ENCODE results near the gene ORAI2.

The ORAI2 gene

DNA sequence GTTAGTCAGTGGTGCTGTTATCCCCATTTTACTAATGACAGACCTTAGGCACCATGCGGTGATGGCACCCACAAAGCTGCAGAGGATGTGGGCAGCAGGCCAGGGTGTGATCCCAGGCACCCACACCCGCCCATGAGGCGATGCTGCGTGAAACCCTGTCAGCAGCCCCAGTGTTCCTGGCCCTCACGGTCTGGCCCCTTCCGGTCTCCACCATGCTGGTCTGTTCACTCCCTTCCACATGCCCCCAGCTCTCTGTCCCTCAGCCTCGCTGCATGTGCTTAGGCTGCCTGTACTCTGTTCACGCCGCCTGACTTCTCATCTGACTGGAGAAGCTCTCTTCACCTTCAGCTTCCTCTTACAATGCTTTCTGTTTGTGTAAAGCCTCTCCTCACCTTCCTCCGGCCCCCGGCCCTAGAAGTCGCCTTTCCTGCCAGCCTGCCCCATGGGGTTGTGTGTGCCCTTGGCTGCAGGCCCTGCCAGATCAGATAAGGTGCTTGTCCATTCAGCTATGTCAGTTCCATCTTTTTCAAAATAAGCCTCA lies 17.6 kb upstream of the ORAI2 start:
- DNase-seq, result no peak

DNA sequence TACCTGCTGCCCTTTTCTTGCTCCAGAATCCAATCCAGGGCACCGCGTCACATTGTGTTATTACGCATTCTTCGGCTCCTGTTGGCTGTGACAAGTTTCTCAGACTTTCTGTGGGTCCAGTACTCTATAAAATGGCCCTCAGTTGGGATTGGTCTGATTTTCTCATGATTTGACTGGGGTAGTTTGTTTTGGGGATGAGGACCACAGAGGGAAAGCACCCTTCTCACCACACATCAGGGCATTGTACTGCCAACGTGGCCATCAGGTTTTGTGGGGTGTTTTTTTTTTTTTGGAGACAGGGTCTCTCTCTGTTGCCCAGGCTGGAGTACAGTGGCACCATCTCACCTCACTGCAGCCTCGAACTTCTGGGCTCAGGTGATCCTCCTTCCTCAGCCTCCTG lies 17.0 kb upstream of the ORAI2 start:
- no peak for DNase-seq

DNA sequence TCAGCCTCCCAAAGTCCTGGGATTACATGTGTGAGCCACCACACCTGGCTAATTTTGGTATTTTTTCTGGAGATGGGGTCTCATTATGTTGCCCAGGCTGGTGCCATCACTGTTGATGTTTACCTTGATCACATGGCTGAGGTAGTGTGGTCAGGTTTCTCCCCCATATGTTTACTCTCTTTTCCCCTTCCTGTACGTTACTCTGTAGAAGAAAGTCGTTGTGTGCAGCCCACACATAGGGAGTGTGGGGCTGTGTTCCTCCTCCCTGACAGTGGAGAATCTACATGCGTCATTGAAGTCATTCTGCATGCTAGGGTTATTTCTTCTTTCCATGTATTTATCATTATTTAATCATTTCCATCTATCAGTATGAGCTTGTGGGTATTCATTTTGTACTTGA lies 16.3 kb upstream of the ORAI2 start:
- DNase-seq, result no peak

DNA sequence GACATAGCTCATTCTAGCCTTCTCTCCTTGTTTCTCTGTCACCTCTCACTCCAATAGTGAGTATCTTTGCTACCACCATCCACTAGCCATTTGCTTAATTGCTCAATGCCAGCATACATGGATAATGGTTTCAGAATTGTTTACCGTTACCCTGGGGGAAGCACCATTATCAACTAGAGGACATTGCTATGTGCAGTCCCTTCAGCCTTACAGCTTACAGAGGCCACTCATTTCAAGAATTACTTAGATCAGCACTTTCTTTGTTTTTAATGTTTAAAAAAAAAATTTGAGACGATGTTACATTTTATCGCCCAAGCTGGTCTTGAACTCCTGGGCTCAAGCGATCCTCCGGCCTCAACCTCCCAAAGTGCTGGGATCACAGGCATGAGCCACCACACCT lies 14.8 kb upstream of the ORAI2 start:
- no peak for DNase-seq

DNA sequence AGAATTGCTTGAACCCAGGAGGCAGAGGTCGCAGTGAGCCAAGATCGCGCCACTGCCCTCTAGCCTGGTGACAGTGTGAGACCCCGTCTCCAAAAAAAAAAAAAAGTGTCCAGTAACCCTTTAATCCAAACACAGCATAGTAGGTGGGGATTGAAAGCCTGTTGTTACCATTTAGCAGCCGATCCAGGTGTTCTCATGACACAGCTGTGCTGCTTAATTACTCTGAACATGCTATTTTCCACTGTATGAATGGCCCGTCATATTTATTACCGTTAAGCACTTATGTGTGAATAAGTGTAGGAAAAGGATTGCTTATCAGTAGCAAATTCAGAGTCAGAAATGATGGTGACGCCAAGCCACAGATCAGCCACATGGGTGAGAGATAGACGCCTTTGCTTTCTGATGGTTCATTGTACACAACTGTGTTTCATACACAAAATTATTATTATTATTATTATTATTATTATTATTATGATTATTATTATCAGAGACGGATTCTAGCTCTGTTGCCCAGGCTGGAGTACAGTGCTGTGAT lies 11.6 kb upstream of the ORAI2 start:
- no peak for DNase-seq

DNA sequence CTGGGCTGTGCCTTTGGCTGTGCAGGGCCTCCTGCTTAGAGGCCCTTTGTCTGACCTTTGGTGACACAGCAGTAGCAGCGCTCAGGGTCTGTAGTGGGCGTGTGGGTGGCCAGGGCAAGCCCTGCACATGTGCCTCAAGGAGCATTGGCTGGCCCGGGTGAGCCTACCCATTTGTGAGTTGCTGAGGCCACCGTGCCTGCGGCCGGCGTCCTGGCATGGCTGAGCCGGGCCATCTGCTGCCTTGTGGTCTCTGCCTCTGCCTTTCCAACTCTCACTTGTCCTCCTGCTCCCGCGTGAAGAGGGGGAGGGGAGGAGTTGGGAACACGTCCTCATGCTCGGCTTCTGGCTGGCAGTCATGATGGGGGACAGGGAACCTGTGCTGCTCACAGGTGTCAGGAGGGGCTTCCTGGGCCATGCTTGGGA lies 9.2 kb upstream of the ORAI2 start:
- DNase-seq, result no peak

DNA sequence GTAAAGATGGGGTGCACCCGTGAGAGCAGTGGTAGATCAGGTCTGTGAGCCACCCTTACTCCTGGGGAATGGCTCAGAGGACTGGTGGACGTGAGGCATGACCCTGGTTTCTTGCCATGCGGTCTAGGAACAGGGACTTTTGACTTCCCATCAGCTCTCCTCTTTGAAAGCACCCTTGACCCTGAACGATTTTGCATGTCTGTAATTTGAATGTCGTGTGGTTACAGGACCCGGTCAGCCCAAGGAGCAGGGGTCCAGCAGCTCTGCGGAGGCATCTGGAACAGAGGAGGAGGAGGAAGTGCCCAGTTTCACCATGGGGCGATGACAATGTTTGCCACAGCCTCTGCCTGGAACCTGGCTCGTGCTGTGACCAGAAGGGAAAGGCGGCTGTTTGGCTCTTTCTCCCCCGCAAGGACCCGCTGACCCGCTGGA lies 8.6 kb upstream of the ORAI2 start:
- DNase-seq, result no peak

DNA sequence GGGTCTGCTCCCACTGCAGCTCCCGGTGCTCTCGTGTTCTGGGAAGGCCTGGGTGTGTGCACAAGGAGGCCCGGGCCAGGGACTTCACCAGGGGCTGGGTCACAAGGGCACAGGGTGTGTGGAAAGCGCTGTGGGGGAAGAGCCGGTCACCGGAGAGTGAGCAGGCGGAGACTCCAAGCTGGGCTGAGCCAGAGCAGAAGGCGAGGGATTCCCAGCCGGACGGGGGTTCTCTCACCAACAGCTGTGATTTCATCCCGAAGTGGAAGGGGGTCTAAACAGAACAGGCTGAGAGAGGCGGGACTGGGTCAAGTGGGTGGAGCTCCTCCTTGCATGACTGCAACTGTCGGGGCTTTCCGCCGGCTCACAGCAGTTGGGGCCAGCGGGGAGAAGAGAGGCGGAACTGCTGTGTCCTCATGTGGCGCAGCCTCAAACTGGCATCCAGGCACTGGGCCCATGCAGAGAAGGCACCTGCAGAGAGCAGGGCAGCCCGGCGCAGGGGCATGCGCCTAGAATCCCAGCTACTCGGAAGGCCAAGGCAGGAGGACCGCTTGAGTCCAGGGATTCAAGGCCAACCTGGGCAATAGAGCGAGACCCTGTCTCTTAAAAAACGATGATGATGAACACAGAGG lies 7.6 kb upstream of the ORAI2 start:
- DNase-seq, result no peak

DNA sequence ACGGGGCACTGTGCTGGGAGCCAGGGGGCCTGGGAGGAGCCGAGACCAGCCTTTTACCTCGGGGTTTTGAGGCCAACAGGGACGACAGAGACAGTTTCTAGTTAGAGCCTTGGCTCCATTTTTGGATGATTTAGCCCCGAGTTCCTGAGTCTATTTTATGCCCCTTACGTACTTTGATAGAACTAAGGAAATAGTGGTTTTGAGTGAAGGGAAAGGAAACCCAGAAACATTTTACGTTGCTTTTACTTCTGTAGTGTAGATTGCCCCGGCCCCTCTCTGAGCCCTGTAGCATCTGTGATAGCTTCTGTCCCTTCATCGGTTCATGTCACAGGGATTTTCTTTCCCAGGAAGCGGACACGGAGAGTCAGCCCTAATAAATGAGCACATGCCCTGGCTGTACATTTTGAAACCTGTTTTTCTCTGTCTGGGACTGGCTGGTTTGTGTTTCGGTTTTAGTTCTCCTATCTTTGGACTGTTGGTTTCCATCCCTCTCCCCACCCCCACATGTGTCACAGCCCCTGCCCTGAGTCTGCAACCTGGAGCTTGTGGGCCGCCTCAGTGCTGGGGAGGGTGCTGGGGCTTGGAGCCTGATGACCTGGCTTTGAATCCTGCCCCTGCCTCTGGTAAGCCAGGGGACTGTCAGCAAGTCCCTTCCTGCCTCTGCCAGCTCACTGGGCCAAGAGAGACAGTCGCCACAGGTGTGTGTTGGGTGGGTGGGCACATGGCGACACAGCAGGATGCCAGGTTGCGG lies 6.9 kb upstream of the ORAI2 start:
- DNase-seq, result no peak

DNA sequence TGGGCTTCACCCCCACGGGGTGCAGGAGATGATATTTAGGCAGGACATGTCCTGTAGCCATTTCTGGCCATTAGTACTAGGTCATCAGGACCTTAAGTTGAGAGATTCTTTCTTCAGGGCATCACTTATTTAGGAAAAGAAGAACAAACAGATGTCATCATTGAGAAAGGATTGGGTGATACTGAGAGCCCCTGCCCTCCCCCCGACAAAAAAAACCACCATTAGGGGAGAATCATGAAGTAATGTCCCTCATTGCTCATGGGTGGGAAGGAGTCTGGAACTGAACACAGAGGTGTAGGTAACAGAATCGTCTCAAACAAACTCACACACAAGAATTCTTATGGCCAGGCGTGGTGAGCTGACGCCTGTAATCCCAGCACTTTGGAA lies 6.4 kb upstream of the ORAI2 start:
- DNase-seq, result no peak

DNA sequence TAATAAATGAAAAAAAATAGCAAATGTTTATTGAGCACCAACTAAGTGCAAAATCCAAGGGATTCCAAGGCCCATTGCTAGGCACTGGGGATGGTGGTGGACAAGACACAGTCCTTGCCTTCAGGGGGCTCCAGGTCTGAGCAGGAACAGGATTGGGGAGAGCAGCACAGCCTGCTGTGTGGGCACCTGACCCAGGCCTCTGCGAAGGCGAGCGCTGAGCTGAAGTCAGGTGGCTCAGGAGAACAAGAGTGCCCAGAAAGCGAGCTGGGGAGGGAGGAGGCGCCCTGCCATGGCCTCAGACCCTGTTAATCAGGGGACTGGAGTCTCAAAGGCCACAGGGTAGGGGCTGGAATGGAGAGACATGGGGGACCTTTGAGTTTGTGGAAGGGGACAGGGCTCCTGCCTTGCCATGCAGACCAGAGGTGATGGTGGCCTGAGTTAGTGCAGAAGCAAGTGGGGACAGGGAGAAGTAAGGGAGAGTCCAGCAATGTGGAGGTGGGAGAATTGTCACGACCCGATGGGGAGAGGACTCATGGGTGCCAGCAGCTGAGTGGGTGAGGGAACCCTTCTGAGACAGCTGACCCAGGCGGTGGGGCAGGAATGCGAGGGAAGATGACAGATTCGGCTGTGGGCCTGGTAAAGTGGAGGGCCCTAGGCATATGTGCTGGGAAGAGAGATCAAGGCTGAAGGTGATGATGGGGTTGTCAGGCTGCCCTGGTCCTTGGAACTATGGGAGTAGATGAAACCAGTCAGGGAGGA lies 4.1 kb upstream of the ORAI2 start:
- no peak for DNase-seq

DNA sequence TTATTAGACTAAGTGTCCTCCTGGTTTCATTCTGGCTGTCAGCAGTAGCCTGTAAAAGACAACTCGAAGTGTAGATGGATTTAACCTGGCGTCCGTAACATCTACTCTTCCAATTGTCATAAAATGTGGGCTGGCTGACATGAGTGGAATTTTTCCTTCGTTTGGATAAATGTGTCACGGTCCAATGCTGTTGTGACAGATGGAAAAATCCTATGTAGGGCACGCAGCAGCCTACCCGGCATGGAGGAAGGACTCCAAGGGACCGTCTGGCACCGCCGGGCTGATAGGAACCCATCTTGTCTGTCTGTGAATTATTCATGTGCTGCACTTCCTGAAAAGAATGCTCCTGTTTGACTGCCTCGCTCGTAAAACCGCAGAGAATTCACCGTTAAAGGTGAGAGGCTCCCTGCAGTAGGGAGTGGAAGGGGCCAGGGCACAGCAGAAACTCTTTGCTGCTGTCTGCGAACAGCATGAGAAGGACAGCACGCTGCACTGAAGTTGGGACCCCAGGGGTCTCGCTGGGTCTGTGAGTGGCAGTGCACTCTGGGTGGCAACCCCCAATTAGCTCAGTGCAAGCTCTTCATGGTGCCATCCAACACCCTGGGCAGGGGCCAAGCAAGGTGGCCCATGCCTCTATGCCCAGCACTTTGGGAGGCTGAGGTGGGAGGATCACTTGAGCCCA lies 1.6 kb upstream of the ORAI2 start:
- DNase-seq, result no peak

DNA sequence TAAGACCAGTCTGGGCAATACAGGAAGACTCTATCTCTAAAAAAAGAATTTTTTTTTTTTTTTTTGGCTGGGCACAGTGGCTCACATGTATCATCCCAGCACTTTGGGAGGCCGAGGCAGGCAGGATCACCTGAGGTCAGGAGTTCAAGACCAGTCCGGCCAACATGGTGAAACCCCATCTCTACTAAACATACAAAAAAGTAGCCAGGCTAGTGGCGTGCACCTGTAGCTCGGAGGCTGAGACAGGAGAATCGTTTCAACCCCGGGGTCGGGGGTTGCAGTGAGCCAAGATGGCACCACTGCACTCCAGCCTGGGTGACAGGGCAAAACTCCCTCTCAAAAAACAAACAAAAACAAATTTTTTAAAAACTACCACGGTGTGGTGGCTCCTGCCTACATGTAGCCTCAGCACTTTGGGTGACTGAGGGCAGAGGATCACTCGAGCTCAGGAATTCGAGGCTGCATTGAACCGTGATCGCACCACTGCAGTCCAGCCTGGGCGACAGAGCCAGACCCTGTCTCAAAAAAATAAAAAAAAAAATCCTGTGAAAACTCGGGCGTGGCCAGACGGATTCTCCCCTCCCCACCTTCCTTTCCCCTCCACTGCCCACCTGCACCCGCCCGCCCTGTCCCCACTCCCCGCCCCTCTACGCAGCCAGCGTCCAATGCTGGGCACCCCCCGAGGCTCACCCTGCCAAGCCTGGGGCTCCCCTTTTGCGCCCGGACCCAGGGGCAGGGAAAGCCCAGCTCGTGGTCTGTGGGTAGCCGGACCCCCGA lies 745 bp upstream of the ORAI2 start:
- DNase-seq, result no peak

DNA sequence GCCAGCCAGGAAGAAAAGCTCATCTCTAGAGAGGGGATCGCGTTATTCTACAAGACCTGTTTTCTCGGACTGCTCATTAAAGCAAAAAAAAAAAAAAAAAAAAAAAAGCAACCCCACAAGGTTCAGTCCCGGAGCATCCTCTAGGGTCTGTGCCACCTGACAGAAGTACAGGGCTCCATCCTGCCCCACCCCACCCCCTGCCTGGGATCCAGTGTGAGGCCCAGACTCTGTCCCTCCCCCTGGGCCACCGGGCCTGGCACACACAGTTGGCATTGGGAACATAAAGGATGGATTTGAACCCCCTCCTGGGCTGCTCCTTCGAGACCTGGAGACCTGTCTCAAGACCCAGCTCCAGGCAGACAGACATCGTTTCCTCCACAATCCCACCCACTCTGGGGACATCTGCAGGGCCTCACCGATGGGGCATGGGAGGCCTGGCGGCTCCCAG lies 688 bp downstream of the ORAI2 start:
- DNase-seq, result no peak

DNA sequence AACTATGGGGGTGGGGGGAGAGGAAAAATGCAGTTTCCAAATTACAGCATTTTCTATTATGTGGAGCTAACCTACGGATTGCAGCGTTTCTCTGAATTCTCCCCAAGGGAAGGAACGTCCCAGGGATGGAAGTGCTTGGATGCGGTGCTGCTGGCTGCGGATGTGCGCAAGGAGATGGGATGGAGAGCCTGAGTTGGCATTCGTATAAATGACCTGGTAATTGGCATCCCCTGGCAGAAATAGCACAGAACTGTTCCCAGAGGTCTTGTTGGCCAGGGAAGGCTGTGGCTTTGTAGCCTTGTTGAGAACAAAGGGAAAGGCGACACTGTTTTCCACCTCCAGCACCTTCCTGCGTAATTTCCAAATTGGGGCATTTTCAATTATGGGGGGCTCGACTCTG lies 2.7 kb downstream of the ORAI2 start:
- DNase-seq, result no peak

DNA sequence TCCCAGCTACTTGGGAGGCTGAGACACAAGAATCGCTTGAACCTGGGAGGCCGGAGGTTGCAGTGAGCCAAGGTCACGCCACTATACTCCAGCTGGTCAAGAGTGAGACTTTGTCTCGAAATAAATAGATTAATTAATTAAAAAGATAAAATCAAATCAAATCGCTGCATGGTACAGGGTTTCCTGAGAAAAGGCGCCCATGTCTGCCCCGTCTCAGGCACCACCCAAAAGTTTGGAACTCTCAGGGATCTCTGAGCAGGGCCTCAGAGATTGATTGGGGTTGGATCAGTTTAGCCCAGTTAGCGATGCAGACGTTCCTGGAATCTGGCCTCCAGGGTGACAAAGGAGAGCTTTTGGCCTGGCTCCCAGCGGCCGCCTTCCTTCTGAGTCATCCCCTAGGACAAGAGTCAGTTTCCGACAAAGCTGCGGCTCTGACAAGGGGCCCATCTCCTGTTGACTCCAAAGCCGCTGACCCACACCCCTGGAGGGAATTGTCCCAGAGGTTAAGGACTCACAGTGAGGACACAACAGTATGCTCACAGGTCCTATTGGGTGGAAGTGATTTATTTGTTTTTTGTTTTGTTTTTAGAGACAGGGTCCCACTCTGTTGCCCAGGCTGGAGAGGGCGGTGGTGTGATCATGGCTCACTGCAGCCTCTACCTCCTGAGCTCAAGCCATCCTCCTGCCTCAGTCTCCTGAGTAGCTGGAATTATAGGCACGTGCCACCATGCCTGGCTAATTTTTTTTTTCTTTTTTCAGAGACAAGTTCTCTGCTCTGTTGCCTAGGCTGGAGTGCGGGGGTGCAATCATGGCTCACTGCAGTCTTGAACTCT lies 6.8 kb downstream of the ORAI2 start:
- no peak for DNase-seq

DNA sequence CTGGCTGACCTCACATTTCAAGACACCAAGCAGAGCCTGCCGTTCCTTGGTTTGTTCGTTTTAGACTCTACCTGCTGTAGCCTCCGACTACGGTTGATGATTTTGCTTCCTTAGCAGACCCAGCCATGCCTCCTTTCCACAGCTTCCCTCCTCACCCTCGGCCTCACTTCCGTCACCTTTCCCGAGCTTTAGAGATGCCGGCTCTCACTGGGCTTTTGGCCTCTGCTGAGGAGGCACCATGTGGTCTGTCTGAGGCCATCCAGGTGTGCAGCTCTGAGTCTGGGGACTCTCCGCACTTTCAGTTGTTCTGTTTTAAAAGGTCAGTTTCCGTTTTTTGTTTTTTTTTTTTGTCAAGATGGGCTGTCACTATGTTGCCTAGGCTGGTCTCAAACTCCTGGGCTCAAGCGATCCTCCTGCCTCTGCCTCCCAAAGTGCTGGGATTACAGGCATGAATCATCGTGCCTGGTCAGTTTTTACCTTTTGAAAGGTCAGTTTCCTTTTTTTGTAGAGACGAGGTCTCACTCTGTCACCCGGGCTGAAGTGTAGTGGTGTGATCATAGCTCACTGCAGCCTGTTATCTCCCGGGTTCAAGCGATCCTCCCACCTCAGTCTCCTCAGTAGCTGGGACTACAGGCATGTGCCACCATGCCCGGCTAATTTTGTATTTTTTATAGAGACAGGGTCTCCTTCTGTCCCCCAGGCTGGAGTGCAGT lies 11.7 kb downstream of the ORAI2 start:
- DNase-seq, result no peak

DNA sequence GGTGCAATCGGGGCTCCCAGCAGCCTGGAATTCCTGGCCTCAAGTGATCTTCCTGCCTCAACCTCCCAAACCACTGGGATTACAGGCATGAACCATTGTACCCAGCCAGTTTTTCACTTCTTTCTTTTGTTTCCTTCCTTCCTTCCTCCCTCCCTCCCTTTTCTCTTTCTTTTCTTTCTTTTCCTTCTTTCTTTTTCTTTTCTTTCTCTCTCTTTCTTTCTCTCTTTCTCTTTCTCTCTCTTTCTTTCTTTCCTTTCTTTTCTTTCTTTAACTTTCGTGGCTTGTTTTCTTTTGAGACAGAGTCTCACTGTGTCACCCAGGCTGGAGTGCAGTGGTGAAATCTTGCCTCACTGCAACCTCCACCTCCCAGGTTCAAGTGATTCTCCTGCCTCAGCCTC lies 12.3 kb downstream of the ORAI2 start:
- no peak for DNase-seq

DNA sequence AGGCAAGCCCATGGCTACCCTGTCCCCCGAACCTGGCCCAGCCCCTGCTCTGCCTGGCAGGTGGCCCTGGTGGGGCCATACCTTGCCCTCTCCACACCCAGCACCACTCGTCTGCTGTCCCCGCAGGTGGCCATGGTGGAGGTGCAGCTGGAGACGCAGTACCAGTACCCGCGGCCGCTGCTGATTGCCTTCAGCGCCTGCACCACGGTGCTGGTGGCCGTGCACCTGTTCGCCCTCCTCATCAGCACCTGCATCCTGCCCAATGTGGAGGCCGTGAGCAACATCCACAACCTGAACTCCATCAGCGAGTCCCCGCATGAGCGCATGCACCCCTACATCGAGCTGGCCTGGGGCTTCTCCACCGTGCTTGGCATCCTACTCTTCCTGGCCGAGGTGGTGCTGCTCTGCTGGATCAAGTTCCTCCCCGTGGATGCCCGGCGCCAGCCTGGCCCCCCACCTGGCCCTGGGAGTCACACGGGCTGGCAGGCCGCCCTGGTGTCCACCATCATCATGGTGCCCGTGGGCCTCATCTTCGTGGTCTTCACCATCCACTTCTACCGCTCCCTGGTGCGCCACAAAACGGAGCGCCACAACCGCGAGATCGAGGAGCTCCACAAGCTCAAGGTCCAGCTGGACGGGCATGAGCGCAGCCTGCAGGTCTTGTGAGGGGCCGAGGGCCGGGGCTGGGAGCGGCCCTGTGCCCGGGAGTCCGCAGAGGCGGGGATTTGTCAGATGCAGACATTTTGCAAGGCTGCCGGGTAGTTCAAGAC lies 13.2 kb downstream of the ORAI2 start:
- no peak for DNase-seq

DNA sequence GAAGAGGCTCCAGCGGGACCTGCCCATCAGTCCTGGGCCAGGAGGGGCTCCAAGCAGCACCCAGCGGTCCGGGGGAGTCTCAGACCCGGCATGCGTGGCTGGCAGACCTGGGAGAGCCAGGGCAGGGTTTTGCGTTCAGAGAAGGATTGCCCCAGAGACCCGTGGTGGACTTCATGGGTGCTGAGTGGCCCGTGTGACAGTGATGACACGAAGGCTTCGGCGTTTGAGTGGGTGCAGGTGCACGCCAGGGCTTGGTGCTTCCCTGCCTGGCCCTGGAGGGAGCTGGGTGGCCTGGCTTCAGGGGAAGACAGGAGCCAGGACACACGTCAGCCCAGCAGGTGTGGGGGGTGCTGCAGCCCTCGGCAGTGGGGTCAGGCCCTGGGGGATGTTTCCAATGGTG lies 13.9 kb downstream of the ORAI2 start:
- DNase-seq, result no peak
